ENCODE results near the gene FHIT.

FHIT gene

GRCh38 chr3:60036803-60037202 lies 1214.4 kb downstream of the FHIT start:
- Histone ChIP-seq H3K4me3 (ENCODE audit: low read length) (no peak overlapping the region), H3K4me2 (ENCODE audit: low read length) (no peak overlapping the region), H3K9ac (ENCODE audit: low read length) (no peak overlapping the region), H3K9me3 (ENCODE audit: insufficient read depth, low read length) (no peaks in the 10 kb centered on the region), H3K27ac (ENCODE audit: low read length) (no peak overlapping the region), H3K79me2 (ENCODE audit: low read length) (no peaks in the 10 kb centered on the region), H3K27me3 (ENCODE audit: low read depth, low read length) (no peaks in the 10 kb centered on the region), H2AFZ (ENCODE audit: low read depth, low read length) (no peak overlapping the region), H3K36me3 (replicated peaks; ENCODE audit: low read depth, low read length) (no peaks in the 10 kb centered on the region), H4K20me1 (ENCODE audit: insufficient read depth, low read length) (no peaks in the 10 kb centered on the region), H3K4me1 (ENCODE audit: low read length) (no peaks in the 10 kb centered on the region)
- TF ChIP-seq CTCF (IDR thresholded peaks at IDR 0.05; ENCODE audit: low read depth, low read length) = no peak
- TF ChIP-seq EZH2phosphoT487 (IDR thresholded peaks at IDR 0.05; ENCODE audit: low read depth) = no peak

GRCh38 chr3:60033901-60034453 lies 1217.3 kb downstream of the FHIT start:
- no peak overlapping the region for H3K4me2 ChIP-seq (ENCODE audit: low read length)
- no peak overlapping the region for H3K4me3 ChIP-seq (ENCODE audit: low read length)
- no peaks in the 10 kb centered on the region for H3K9me3 ChIP-seq (ENCODE audit: insufficient read depth, low read length)
- no peaks in the 10 kb centered on the region for H4K20me1 ChIP-seq (ENCODE audit: insufficient read depth, low read length)
- H2AFZ ChIP-seq (ENCODE audit: low read depth, low read length) = no peak overlapping the region
- H3K36me3 ChIP-seq (replicated peaks; ENCODE audit: low read depth, low read length) = no peaks in the 10 kb centered on the region
- H3K9ac ChIP-seq (ENCODE audit: low read length) = no peak overlapping the region
- H3K79me2 ChIP-seq (ENCODE audit: low read length) = no peaks in the 10 kb centered on the region
- H3K4me1 ChIP-seq (ENCODE audit: low read length) = peaks cover 6% of the 10 kb centered on the region
- TF ChIP-seq CTCF (IDR thresholded peaks at IDR 0.05; ENCODE audit: low read depth, low read length) (no peak), EZH2phosphoT487 (IDR thresholded peaks at IDR 0.05; ENCODE audit: low read depth) (no peak)
- H3K27ac ChIP-seq (ENCODE audit: low read length) = no peak overlapping the region
- H3K27me3 ChIP-seq (ENCODE audit: low read depth, low read length) = no peaks in the 10 kb centered on the region

GRCh38 chr3:60030982-60031381 lies 1220.3 kb downstream of the FHIT start:
- Histone ChIP-seq H3K27ac (ENCODE audit: low read length) (no peak overlapping the region), H3K9me3 (ENCODE audit: insufficient read depth, low read length) (no peaks in the 10 kb centered on the region), H2AFZ (ENCODE audit: low read depth, low read length) (no peak overlapping the region), H3K27me3 (ENCODE audit: low read depth, low read length) (no peaks in the 10 kb centered on the region), H3K79me2 (ENCODE audit: low read length) (no peaks in the 10 kb centered on the region), H3K4me3 (ENCODE audit: low read length) (no peak overlapping the region), H3K36me3 (replicated peaks; ENCODE audit: low read depth, low read length) (no peaks in the 10 kb centered on the region), H4K20me1 (ENCODE audit: insufficient read depth, low read length) (no peaks in the 10 kb centered on the region), H3K4me1 (ENCODE audit: low read length) (peaks cover 8% of the 10 kb centered on the region), H3K4me2 (ENCODE audit: low read length) (no peak overlapping the region), H3K9ac (ENCODE audit: low read length) (no peak overlapping the region)
- TF ChIP-seq CTCF (IDR thresholded peaks at IDR 0.05; ENCODE audit: low read depth, low read length) (no peak), EZH2phosphoT487 (IDR thresholded peaks at IDR 0.05; ENCODE audit: low read depth) (no peak)

- Histone ChIP-seq H3K27ac (ENCODE audit: low read length) (no peak overlapping the region), H3K79me2 (ENCODE audit: low read length) (no peaks in the 10 kb centered on the region), H3K9ac (ENCODE audit: low read length) (no peak overlapping the region), H3K36me3 (replicated peaks; ENCODE audit: low read depth, low read length) (no peaks in the 10 kb centered on the region), H3K9me3 (ENCODE audit: insufficient read depth, low read length) (no peaks in the 10 kb centered on the region), H2AFZ (ENCODE audit: low read depth, low read length) (no peak overlapping the region), H3K27me3 (ENCODE audit: low read depth, low read length) (no peaks in the 10 kb centered on the region), H3K4me3 (ENCODE audit: low read length) (no peak overlapping the region), H3K4me2 (ENCODE audit: low read length) (no peak overlapping the region), H4K20me1 (ENCODE audit: insufficient read depth, low read length) (no peaks in the 10 kb centered on the region), H3K4me1 (ENCODE audit: low read length) (peaks cover 14% of the 10 kb centered on the region)
- no peak for TF ChIP-seq EZH2phosphoT487 (IDR thresholded peaks at IDR 0.05; ENCODE audit: low read depth)
- TF ChIP-seq CTCF (IDR thresholded peaks at IDR 0.05; ENCODE audit: low read depth, low read length) = no peak
Measured at GRCh38 chr3:60028233-60028632, 1223.0 kb downstream of the FHIT start.
